Smooth muscle cell (in vitro differentiated cells): ENCODE data around the gene GAL3ST2. TPM values are rescaled to one million over a fixed set of nuclear protein-coding genes. Genes with fewer than 3 reads are reported as not detected.

ENCODE experiments used
- DNase-seq: peaks from one replicate; lab custom pipeline; 2025; ENCODE audit not compliant: unreplicated experiment; lab: John Stamatoyannopoulos, UW
- H2AFZ ChIP-seq: fragments of 200-600 bp; sonication (generic); 2 replicates; pipeline ENCODE4 v1.6.0; 2016; ENCODE audit warnings: antibody characterized with exemption, low read depth, mild to moderate bottlenecking
- H3F3A ChIP-seq: fragments of 200-600 bp; sonication (generic); 2 replicates; pipeline ENCODE4 v1.6.0; 2017; ENCODE audit warnings: antibody characterized with exemption, low read depth
- H3K27ac ChIP-seq: fragments of 200-600 bp; sonication (generic); 2 replicates; pipeline ENCODE4 v1.5.1; 2016; ENCODE audit warnings: low read depth, mild to moderate bottlenecking
- H3K27me3 ChIP-seq: fragments of 200-600 bp; sonication (generic); 2 replicates; pipeline ENCODE4 v1.6.1; 2016; ENCODE audit warnings: low read depth, mild to moderate bottlenecking
- H3K36me3 ChIP-seq: fragments of 200-600 bp; sonication (generic); 2 replicates; pipeline ENCODE4 v1.5.1; 2016; ENCODE audit warnings: low read depth
- H3K4me1 ChIP-seq: fragments of 200-600 bp; sonication (generic); 2 replicates; pipeline ENCODE4 v1.5.1; 2016; ENCODE audit warnings: low read depth
- H3K4me2 ChIP-seq: fragments of 200-600 bp; sonication (generic); 2 replicates; pipeline ENCODE4 v1.6.0; 2016; ENCODE audit warnings: mild to moderate bottlenecking
- H3K4me3 ChIP-seq: fragments of 200-600 bp; sonication (generic); 2 replicates; pipeline ENCODE4 v1.5.1; 2016; ENCODE audit warnings: mild to moderate bottlenecking
- H3K79me2 ChIP-seq: fragments of 200-600 bp; sonication (generic); 2 replicates; pipeline ENCODE4 v1.6.0; 2016; ENCODE audit warnings: low read depth, mild to moderate bottlenecking
- H3K9ac ChIP-seq: fragments of 200-600 bp; sonication (generic); 2 replicates; pipeline ENCODE4 v1.6.0; 2016; ENCODE audit warnings: low read depth
- H3K9me3 ChIP-seq: fragments of 200-600 bp; sonication (generic); replicated peaks from 2 replicates; pipeline ENCODE4 v1.5.1; 2016; ENCODE audit warnings: low read depth
- H4K20me1 ChIP-seq: fragments of 200-600 bp; sonication (generic); 2 replicates; pipeline ENCODE4 v1.6.0; 2016; ENCODE audit warnings: low read depth
- WGBS: methylation state at CpG from one replicate; pipeline ENCODE4 v1.1.7; 2016; ENCODE audit warnings: low lambda C conversion rate; 5-methylcytosine and 5-hydroxymethylcytosine counted together
- polyA plus RNA-seq: library from polyadenylated mRNA; unstranded; fragments of >200 nt; fragmentation: Nextera tagmentation; extraction: Ambion mirVana; gene quantifications from 2 replicates; pipeline ENCODE4 v1.2.1, GENCODE V29; 2016
- total RNA-seq: library from RNA; depleted of rRNA; stranded (reverse); fragments of >200 nt; gene quantifications from 2 replicates; pipeline ENCODE4 v1.2.3, GENCODE V29; 2014
- TF ChIP-seq, protein P1 (sequence below): fragments of 200-600 bp; sonication (generic); IDR thresholded peaks from 2 replicates; pipeline ENCODE4 v1.5.1; 2017; ENCODE audit warnings: borderline replicate concordance, mild to moderate bottlenecking, antibody characterized with exemption; ENCODE audit not compliant: insufficient read depth, poor library complexity, severe bottlenecking

Gene GAL3ST2
- total and polyA plus RNA-seq, 2 experiments from 2014 or later, result 0.34 TPM; not detected in 1

GRCh38 chr2:241814393-241814642 is 37.7 kb downstream of the GAL3ST2 start:
- Histone ChIP-seq H3K9ac (no peak overlapping the region), H3K36me3 (no peaks in the 10 kb centered on the region), H2AFZ (no peak overlapping the region), H3K4me2 (no peak overlapping the region), H3K4me3 (no peak overlapping the region), H3K9me3 (no peaks in the 10 kb centered on the region), H3K27ac (no peak overlapping the region), H4K20me1 (no peaks in the 10 kb centered on the region), H3K79me2 (no peaks in the 10 kb centered on the region), H3K27me3 (no peaks in the 10 kb centered on the region), H3F3A (no peaks in the 10 kb centered on the region), H3K4me1 (no peaks in the 10 kb centered on the region)
- WGBS, result 84% methylated on average over 17 of the region's 17 CpGs
- no peak for DNase-seq
- TF ChIP-seq, protein P1, sequence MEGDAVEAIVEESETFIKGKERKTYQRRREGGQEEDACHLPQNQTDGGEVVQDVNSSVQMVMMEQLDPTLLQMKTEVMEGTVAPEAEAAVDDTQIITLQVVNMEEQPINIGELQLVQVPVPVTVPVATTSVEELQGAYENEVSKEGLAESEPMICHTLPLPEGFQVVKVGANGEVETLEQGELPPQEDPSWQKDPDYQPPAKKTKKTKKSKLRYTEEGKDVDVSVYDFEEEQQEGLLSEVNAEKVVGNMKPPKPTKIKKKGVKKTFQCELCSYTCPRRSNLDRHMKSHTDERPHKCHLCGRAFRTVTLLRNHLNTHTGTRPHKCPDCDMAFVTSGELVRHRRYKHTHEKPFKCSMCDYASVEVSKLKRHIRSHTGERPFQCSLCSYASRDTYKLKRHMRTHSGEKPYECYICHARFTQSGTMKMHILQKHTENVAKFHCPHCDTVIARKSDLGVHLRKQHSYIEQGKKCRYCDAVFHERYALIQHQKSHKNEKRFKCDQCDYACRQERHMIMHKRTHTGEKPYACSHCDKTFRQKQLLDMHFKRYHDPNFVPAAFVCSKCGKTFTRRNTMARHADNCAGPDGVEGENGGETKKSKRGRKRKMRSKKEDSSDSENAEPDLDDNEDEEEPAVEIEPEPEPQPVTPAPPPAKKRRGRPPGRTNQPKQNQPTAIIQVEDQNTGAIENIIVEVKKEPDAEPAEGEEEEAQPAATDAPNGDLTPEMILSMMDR, result no peak

DNA sequence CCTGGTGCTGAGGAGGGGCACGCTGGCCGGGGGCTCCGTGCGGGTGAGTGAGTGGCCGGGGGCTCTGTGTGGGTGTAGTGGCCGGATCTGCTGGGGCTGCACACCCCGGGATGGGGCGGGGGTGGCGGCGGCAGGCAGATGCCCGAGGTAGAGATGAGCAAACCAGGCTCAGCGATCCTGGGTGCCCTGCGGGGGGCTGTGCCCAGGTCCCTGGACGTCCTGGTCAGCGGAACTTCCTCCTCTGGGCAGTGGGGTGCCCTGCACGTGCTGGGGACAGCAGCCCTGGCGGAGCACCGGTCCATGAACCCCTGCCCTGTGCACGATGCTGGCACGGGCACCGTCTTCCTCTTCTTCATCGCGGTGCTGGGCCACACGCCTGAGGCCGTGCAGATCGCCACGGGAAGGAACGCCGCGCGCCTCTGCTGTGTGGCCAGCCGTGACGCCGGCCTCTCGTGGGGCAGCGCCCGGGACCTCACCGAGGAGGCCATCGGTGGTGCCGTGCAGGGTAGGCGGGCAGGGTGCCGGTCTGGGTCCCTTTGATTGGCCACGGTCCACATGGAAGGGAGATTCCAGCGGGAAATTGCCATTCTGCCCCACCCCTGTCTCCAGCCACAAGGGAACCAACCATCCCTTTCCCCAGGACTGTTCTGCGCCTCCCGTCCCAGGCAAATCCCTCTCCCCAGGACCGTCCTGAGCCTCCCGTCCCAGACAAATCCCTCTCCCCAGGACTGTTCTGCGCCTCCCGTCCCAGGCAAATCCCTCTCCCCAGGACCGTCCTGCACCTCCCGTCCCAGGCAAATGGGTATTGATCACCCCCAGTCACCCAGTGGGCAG is 38.2 kb downstream of the GAL3ST2 start:
- TF ChIP-seq, protein P1, result no peak
- Histone ChIP-seq H3K4me3 (no peak overlapping the region), H3K4me1 (no peaks in the 10 kb centered on the region), H2AFZ (no peak overlapping the region), H3K79me2 (no peaks in the 10 kb centered on the region), H3K27ac (no peak overlapping the region), H3K9ac (no peak overlapping the region), H3K4me2 (no peak overlapping the region), H3K27me3 (no peaks in the 10 kb centered on the region), H3K36me3 (no peaks in the 10 kb centered on the region), H4K20me1 (no peaks in the 10 kb centered on the region), H3K9me3 (no peaks in the 10 kb centered on the region), H3F3A (no peaks in the 10 kb centered on the region)
- DNase-seq, result no peak
- WGBS, result 90% methylated on average over 42 of the region's 52 CpGs

GRCh38 chr2:241815477-241816430 is 39.1 kb downstream of the GAL3ST2 start:
- H3K27me3 ChIP-seq, result no peaks in the 10 kb centered on the region
- no peak overlapping the region for H3K9ac ChIP-seq
- H3F3A ChIP-seq, result no peaks in the 10 kb centered on the region
- no peaks in the 10 kb centered on the region for H3K36me3 ChIP-seq
- no peak overlapping the region for H3K4me2 ChIP-seq
- H3K4me3 ChIP-seq, result no peak overlapping the region
- H3K79me2 ChIP-seq, result no peaks in the 10 kb centered on the region
- no peaks in the 10 kb centered on the region for H3K9me3 ChIP-seq
- TF ChIP-seq, protein P1, result no peak
- no peak for DNase-seq
- no peaks in the 10 kb centered on the region for H3K4me1 ChIP-seq
- no peaks in the 10 kb centered on the region for H4K20me1 ChIP-seq
- H2AFZ ChIP-seq, result no peak overlapping the region
- 92% methylated on average over 40 of the region's 48 CpGs for WGBS
- no peak overlapping the region for H3K27ac ChIP-seq
